Right lobe of liver (tissue), 4 donors: ENCODE results near the gene TECPR1.

ENCODE experiments used
- CTCF ChIP-seq, 4 donors: fragments of 200-600 bp in 3 of 4; fragments of 450-650 bp in 1 of 4; IDR thresholded peaks; one replicate each; pipeline versions ENCODE4 v1.5.1 to v1.8.0; 2016 to 2022; ENCODE audit warnings: antibody characterized with exemption in 4 of 4, mild to moderate bottlenecking in 2 of 4
- POLR2A ChIP-seq: fragments of 450-650 bp; IDR thresholded peaks from one replicate; pipeline ENCODE4 v1.6.1; 2017; ENCODE audit warnings: antibody characterized with exemption, mild to moderate bottlenecking
- donor health status: DM: no; HTN: no; CAD: no.
- donor health status: DM: no; HTN: no; CAD: no.
- donor health status: DM: no; HTN: yes; CAD: no.

GRCh38 chr7:98288064-98288823 is 36.2 kb upstream of the TECPR1 start:
- TF ChIP-seq CTCF (IDR thresholded peaks at IDR 0.05) (no peak), POLR2A (no peak)
